Measurements from ENCODE around the gene NOTCH3.

The NOTCH3 gene

DNA sequence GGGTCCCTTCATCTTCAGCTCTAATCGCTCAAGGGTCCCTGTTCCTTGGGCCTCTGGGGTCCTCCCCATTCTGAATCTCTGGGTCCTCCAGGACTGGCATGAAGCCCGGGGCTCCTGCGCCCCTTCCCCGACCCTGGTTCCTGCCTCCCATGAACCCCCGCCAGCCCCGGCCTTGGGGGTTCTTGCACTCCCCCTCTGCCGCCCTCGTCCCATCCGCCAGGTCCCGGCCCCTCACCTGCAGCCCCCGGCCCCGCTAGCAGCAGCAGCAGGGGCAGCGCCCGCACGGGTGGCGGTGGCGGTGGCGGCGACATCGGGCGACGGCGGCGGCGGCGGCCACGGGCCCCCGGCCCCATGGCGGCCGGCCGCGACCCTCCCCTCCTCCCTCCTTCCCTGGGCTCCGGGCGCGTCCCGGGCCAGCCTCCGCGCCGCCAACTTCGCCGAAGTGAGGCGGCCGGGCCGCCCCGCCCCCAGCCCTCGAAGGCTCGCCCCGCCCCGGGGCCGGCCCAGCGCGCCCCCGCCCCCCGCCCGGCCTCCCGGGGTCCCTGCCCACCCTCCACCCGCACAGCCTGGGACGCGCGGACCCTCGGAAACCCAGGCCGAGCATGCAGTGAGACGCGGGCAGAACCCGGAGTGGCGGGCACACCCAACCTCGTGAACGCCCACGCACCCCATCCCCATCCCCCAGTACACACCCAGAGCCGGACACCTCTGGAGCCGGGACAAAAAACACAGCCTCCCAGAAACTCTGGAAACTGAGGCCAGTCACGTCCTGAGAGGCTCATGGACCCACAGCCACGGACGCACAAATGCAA, at the start of gene NOTCH3:
TSS of gene NOTCH3 (minus strand) at position 443 of the 812 bp plus-strand sequence. CDS start at position 353, 90 bp downstream.
- no peak for DNase-seq

DNA sequence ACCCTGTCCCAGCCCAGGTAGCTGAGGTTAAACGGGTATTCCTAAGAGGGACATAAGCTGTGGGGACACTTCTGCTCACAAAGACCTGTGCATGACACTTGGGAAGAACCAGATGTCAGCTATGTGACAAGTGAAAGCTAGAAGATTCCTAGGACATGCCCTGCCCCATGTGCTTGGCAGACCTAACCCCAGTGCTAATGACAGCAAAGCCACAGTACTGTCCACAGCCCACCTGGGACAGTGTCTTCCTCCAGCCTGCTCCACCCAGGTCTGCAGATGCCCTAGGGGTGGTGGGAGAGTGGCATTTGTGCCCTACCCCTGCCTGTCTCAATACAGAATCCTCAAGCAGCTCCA, 49.8 kb upstream of the NOTCH3 start:
- no peak for DNase-seq

DNA sequence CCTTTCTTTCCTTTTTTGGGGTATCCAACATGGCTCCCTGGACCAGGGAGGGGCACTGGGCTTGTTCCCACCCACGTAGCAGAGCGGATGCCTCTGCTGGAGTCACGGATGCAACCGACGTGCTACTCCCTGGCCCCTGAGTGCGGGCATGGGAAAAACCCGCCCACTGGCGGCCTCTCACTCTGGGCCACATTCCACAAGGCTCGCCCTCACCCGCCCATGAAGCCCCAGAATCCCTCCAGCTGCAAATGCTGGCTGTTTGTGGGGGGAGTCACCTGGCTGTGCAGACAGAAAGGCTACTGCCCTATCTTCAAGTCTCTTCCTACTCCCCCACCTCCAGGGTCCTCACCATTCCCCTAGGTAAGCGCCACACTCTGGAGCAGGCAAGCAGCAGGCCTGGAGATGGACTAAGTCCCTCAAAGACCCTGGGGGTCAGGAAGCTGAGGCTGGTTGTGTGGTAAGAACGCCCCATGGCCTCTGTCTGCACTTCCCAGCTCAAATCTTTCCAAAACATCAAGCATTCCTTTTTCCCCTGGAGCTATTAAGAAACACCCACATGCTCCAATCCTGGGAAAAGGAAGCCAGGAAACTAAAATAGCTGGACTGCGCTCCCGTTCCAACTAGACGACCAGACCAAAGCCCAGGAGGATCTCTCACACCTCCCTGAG, 49.3 kb upstream of the NOTCH3 start:
- no peak for DNase-seq

DNA sequence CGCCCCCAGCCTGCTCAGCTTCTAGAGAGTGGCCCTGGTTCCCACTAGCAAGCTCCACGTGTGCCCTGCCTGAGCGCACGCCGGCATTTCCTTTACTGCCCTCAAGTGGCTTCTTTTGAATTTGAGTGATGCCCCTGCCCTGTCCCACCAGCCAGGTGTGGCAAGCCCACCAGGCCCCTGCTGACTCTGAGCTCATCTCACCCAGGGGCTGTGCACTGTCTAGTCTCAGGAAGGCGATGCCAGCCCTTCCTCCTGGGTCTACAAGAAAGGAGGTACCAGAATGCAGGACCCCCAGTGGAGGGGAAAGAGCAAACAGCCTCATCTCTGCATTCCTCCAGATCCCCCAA, 48.7 kb upstream of the NOTCH3 start:
- DNase-seq: no peak

DNA sequence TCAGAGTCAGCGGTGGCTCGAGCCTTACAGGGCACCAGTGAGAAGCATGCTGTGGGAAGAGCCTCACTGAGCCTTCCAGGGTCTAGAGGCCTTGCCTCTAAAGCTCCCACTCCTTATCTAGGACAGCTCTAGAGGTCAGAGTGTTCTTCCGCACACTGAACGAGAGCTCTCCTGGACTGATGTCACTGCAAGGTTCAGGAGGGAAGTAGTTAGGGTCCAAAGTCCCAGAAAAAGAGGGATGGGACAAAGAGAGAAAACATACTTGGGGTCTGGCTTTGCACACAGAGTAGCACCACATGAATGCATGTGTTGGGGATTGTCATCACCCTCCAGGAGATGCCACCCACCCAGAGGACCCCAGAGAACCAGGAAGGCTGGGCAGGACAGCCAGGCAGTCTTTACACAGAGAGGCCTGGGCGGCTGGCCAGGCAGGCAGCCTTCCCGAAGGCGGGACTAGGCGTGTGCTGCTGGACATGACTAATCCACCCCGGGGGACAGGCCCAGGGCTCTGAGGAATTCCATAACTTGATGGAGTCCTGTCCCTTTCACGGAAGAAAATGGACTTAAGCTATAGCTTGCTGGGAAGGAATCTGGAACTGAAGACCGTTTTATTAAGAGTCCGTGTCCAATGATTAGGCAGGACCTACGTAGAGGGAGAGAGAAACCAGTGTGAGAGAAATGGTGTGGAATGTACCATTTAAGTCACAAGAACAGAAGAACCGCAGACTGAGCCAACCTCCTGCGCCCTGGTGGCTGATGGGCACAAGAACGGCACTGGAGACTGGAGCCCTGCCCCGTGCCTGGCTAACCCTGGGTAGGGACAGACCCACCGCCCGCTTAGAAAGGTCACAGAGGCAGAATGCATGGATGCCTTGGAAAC, 48.1 kb upstream of the NOTCH3 start:
- DNase-seq: no peak

DNA sequence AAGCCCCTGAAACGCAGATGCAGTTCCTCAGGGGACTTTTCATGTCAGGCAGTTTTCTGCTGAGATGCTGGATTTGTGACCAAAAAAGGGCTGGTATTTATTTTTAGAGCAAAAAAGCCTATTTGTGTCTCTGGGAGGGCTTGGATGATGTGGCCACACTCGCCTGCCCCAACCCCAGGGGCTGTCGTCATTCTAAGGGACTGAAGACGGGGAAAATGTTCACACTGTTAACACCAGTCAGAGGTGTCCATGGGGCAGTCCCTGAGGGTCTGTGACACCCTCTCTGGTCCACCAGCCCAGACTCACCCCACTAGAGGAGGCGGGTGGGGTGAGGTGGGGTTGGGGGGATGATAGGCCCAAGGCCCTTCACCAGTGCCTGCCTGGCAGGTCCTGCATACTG, 47.3 kb upstream of the NOTCH3 start:
- no peak for DNase-seq

DNA sequence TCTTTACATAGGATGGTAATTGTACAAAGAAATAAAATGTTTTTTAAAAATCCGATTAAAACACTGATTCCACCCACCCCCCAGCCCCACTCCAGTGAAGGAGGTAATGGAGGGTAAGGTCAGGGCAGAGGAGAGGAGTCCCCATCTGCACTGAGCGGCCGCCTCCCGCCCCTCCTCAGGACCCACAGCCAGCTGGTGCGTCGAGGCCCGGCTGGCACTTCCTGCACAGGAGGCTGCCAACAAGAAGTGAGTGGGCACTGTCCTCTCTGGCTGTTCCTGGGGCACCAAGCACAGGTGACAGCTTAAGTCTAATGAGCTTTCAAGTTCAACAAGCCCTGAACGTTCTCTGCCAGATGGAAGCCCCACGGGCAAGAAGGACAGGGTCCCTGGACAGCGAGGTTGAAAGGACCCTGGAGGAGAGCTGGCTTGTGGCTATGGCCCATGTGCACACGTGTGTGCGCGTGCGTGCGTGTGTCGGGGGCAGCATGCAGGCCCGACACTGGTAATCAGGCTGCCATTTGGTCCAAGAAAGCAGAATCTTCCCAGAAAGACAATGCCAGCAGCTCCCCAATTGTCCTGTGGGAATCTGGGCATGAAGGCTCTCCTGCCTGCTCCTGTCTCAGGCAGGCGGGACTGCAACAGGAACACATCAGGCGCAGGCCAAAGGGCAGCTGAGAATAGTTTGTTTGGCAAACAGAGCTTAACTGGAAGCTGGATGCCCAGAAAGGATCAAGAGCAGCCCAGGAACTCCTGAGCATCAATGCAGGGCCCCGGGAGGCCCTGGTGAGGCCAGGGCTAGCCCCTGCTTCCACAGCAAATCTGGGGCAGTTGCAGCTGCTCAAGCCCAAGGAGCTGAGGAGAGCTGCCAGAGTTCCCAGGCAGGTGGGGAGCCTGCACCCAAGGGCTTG, 46.6 kb upstream of the NOTCH3 start:
- peak; percentile 48 for DNase-seq

DNA sequence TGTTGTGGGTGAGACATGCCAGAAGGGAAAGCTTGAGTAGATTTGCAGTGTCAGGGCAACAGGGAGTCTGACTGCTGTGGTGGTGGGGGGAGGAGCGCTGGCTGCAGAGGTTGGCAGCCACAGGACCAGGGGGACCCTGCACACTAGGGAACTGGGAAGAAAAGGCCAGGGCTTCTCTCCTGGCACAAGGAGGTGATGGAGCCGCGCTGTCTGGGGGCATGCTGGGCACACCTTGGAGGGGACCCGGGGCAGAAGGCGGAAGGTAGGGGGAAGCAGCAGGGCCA, 45.3 kb upstream of the NOTCH3 start:
- DNase-seq: no peak

DNA sequence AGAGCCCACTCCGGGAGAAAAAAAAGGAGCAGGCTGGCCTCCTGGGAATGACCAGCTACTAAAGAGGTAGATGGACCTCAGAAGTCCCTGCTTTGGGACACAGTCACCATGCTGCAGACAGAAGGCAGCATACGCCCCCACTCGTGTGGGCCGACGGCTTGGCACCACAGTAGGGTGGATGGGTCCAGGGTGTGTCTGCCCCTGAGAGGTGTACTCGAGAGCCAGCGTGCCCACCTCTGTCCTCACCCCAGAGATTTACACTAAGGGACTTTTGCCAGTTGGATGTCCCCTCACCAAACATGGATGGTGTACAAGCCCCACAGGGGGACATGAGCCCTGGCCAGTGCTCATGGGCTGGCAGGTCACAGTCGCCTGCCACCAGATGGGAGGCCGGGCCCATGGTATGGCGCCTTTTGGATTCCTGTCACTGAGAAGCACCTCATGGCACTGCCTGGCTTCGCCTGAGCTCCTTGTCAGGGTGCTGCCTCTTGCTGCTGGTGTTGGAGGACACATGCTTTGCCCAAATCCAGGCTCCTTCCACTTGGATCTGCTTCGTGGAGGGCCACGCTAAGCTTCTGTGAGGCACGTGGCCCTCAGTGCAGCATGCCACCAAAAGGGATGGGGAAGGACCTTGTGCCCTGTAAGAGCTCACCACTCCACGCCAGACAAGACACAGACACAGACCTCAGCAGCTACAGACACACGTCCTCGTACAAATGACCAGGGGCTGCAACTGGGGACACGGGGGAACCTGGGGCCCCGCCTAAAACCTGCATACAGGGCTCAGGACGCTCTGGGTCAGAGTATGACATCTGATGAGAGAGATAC, 44.8 kb upstream of the NOTCH3 start:
- DNase-seq: no peak

DNA sequence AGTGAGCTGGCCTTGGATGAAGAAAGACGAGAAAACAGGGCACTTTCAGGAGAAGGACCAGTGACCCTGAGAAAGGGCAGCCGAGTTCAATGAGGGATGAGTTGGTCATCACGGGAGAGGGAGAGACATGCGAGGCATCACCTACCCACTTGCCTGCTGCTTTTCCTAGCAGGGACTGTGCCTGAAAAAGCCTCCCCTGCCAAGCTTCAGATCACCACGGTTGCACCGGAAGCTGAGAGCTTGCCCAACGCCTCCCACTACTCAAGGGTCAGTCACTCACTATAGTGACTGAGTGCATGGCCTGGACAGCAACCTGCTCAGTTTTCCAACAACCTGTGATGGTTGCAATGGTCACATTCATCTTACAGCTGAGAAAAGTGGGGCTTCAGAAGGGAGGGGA, 44.0 kb upstream of the NOTCH3 start:
- no peak for DNase-seq

DNA sequence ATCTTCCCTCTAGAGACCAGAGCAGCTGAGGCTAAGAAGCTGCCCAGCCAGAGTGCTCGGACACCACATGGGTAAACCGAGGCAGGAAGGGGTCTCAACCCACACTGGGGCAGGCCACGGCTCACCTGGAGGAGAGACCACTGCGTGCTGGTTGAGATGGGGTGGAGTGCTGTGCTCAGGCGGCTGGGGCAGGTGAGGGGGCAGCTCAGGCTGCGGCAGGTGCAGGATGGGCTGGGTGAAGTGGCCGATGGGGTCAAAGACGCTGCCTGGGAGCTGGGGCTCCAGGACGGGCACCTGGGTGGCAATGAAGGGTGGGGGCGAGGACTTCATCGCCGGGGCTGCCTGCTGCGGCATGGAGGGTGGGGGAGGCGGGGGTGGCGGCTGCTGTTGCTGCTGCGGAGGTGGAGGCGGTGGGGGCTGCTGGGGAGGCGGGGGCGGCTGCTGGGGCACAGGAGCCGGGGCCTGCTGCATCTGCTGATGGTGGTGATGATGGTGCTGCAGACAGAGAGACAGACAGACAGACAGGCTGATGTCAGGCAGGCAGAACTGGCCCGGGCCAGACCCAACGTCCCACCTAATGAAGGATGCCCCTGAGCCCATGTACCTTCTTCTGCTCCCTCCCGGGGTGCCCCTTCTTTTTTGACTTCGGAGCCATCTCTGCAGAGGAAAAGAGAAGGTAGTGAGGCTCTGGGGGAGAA, 43.5 kb upstream of the NOTCH3 start:
- no peak for DNase-seq

DNA sequence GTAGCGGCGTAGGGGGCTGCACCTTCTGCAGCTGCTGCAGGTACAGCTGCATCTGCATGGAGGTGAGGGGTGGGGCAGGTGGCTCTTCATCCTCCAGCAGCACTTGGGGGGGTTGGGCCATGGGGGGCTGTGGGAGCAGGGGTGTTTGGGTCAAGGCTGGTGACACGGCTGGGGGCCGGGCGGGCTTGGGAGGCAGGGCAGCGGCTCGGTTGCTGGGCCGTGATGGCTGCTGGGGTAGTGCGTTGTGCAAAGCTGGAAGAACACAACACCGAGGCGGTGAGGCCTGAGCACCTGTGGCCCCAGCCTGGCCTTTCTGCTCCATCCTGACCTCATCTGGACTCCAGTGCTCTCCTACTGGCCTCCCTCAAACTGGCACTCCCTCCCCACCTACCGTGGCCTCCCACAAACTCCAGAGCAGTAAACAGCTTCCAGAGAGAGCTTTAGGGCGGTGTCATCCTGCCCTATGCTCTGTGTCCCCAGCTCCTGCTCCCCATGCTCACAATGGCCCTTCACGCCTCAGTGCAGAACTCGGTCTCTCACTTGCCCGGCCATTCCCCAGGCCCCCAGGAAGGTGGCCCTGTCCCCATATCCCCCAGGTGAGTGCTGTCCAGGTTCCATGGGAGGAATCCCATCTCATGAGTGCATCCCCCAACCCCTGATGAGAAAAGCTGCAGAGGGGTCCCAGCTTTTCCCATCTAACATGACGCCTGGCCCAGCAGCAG, 42.6 kb upstream of the NOTCH3 start:
- no peak for DNase-seq

DNA sequence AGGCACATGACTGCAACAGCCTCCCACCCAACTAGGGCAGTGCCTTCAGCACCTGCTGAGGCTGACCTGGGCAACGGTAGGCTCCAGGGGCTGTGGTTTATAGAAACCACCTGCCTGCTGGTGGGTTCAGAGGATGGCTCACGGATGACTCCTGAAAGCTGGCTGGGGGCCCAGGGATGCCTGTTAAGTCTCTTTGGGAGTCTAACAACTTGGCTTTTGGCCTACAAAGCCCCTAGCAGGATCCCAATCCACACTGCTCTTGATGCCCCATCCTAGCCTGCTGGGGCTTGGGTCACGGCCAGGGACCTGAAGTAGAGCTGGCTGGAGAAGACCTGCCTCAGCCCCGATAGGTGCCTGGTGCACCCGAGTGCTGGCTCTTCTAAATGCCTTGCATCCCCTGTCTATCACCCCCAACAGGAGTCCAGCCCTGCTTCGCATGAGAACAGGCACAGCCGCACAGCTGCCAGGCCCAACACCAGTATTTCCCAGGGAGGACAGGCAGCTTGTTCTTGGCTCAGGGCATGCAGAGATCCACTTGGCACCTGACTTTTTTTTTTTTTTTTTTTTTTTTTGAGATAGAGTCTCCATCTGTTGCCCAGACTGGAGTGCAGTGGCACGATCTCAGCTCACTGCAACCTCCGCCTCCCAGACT, 40.6 kb upstream of the NOTCH3 start:
- DNase-seq: no peak

DNA sequence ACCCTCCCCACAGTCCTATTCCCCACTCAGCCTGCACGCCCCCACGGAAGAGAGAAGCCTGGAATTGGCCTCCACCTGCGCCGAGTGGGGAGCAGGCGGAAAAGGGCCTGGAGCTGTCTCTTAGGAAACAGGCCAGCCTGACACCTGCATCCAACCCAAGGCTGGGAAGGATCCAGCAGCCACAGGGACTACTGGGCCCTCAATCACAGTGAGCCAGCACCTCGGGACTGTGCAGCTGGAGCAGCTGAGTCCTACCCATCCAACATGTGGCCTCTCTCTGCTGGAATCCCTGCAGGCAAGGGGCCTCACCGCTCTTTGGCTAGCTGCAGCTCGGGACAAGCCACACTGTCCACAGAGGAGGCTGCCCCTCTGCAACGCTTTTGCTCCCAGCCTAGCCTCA, 39.7 kb upstream of the NOTCH3 start:
- no peak for DNase-seq

DNA sequence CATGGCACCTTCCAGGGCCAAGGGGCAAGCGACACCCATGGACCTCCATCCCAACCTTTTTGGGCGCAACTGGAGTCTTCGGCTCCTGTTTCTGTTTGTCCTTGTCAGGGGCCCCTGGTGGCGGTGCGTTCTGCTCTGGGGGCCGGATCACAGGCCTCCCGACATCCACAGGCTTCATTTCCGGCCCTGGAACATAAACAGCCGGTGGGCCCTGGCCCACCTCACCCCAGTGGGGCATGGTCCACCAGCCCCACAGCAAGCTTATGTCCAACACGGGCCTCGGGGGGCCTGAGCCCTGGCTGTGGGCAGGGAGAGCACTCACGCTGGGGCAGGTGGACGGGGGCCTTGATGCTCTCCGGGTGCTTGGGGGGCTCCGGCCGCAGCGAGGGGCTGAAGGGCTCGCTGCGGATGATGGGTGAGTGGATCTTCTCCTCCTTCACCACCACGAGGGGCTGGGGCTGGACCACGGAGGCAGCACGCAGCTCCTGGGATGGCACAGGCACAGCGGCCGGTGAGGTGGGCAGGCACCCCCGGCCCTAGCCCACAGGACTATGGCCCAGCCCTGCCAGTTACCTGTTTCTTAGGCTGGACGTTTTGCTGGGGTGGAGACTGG, 38.6 kb upstream of the NOTCH3 start:
- DNase-seq: no peak

DNA sequence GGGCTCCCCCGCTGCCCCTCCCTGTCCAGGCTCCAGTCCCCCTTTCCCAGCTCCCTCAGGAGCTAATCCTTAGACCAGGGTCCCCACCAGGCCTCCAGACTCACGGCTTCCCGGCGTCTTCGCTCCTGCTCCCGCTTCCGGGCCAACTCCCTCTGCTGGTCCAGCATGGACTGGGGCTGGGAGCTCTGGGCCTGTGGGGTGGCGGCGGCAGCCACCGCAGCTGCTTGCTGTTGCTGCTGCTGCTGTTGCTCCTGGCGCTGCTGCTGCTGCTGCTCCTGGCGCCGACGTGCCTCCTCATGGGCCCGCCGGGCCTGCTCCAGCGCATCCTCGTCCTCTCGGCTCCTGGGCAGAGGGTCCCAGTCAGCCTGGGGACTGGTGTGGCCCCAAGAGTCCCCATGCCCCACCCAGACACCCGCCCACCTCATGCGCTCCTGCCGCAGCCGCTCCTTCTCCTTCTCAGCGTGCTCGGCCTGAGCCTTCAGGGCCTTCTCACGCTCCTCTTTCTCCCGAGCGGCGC, 37.9 kb upstream of the NOTCH3 start:
- no peak for DNase-seq

DNA sequence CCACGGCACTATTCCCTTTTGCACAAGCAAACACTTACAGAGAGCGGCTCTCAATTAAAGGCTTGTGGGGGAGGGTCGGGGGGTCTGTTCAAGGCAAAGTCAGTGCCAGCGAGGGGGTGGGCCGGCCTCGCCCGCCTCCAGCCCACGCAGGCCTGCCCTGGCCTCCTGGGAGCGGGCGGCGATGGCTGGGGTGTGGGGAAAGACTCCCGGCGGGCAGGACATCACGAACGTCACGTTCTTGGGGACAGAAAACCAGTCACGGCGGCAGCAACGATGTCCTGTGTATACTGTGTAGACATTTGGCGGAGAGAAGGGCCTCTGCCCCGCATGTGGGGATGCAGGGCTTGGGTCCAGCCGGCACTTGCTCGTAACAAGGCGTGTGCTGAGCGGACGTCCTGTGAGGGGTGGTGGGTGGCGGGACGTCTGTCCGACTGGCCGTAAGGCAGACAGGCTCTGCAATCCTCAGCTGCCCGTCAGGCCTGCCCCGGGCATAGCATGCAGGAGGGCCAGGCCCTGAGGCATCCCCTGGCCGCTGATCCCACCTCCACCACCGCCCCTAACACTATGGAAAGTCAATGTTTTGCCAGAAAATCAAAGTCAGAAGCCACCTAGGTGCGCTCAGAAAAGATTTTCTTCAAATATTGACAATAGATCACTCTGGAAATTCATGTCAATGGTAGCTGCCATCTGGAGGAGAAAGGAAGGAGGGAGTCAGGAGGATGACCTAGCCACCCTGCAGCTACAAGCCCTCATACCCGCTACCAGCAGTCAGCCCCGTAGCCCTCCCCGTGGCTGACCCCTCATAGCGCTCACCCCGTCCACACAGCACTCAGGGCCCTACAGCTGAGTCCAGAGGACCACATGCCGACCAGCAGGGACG, 37.2 kb upstream of the NOTCH3 start:
- no peak for DNase-seq

DNA sequence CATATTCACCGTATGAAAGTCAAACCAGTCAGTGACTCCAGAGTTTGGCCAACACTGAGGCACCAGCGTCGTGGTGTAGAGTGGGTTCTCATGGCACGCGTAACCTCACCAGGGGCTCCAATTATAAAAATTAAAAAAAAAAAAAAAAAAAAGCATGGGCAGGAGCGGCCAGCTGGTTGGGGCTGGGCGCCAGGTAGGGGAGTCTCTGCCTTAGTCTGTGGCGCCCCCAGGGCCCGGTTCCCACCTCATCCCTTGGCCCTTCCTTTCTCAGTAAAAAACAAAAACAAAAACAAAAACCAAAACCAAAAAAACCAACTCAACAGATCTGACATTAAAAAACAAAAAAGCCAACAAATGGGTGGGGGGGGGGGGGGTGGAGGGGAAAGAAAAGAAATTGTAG, 36.1 kb upstream of the NOTCH3 start:
- no peak for DNase-seq
